ENCODE results near the gene RPS6KA2.
"Not testable (repeated sequence)": the region's sequence is repeated elsewhere in the genome, so short reads cannot be mapped to it uniquely, and the experiment has no call there.

RPS6KA2 gene

GRCh38 chr6:166595061-166595780 is 31.8 kb downstream of the RPS6KA2 start:
- DNase-seq (ENCODE audit: low read depth in 4 of 4, low spot score in 1 of 4) = no peak

DNA sequence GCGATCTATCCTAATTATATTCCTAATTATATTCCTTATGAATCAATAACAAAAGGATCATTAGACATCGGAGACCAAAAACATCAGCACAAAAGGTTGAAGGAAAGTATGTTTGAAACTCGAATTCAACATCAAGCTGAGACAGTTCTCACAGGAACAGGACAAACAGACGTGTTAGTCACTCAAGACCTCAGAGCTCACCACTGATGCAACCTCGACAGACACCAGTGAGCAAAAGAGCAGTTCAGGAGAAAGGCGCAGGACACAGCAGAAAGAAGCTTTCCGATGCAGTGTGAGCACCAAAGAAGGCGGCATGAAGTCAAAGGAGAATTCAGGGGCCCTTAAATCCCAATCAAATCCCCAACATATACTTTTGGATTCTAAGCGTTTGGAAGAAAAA is 34.2 kb downstream of the RPS6KA2 start:
- DNase-seq (ENCODE audit: low read depth in 4 of 4, low spot score in 1 of 4) = no peak

DNA sequence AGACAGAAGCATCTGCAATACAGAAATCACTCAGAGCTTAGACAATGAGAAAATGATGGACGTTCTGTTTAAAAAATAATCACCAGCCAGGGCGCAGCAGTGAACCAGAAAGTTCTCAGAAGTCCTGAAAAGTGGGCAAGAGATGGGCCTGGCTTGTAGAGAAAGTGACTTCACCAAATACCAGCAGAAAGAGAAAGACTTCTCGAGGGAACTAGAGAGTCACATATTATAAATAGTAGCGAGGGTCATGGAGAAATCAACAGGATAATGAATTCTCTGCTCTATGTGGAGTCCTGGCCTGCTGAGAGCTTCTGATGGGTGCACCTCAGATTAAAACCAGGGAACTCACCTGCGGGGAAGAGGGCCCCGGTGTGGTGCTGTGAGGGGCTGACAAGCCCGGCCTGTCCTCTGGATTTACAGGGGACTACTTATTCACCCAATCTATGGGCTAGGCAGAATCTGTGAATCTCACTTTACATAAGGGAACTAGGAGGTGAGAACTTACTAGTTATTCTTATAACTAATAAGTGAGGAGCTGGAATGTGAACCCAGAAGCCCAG is 35.0 kb downstream of the RPS6KA2 start:
- no peak for DNase-seq (ENCODE audit: low read depth in 4 of 4, low spot score in 1 of 4)

DNA sequence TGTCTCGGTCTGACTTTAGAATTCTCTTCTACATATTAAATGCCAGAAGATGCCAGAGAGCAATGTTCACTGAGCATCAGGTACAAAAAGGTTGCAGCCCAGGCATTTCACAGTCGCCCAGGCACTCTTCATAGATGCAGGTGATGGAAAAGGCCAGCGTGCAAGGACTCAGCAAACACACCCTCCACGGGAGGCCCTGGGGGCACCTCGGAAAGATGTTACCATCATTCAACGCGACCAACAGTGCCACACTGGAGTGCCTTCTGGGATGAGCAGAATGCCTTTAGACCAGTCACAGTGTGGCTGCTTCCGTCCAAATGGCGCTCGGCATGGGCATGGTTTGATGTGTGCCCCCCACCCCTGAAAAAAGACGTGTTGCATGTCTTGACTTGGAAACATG is 36.0 kb downstream of the RPS6KA2 start:
- no peak for DNase-seq (ENCODE audit: low read depth in 4 of 4, low spot score in 1 of 4)

GRCh38 chr6:166589786-166590574 is 37.1 kb downstream of the RPS6KA2 start:
- no peak for DNase-seq (ENCODE audit: low read depth in 4 of 4, low spot score in 1 of 4)

DNA sequence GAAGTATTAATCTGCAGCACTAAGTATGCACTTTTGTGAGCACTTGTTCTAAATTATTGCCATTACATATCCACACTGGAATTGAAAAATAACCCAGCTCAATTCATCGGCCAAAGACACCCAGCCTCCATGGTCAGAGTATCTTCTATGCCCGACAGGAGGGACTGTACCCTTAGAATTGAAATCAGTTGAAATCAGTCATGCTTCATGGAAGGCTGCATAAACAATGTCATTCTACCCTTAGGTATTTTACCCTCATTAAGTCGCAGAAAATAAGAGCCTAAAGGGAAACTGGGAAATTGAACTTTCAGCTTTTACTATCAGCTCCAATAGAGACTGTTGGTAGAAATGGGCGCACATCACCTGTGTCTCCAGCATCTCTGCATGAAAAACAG is 37.7 kb downstream of the RPS6KA2 start:
- no peak for DNase-seq (ENCODE audit: low read depth in 4 of 4, low spot score in 1 of 4)

DNA sequence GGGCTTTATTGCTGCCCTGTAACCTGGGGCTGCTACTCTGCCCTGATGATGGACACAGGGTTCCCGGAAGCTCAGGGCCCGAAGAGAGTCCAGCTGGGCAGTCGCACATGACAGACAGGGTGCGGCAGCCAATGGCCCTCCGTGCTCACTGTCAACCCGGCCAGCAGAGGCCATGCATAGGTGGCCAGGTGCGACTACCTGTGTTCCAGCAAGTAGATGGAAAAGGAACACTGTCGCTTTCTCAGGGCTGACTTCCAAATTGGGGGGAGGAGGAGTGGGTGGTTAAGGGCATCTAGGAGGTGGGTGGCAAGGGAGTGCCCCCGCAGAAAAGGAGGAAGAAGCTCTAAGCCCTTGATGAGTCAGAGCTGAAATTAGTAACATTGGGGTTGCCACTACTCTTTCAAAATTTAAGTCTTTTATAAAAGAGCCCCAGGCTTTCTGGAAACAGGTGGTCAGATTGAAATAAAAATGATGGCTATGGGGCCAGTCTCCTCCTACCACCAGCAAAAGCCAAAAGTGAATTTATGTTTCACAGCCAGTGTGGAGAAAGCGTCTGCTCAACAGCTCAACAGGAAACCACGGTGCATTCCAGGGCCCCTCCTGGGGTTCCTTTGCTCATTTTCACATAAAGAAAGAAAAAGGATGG is 38.2 kb downstream of the RPS6KA2 start:
- no peak for DNase-seq (ENCODE audit: low read depth in 4 of 4, low spot score in 1 of 4)

GRCh38 chr6:166587631-166588413 is 39.2 kb downstream of the RPS6KA2 start:
- no peak for DNase-seq (ENCODE audit: low read depth in 4 of 4, low spot score in 1 of 4)

- DNase-seq (ENCODE audit: low read depth in 4 of 4, low spot score in 1 of 4) = peak in 3 of 4 experiments; percentile 5 to 15 (median 7)
These were observed 40.5 kb downstream of the RPS6KA2 start, which contains the start of gene RAMACL for GRCh38 chr6:166586424-166587156. TSS of gene RAMACL (minus strand) at chr6:166586678. CDS start at chr6:166586477, 201 bp downstream.

- no peak for DNase-seq (ENCODE audit: low read depth in 4 of 4, low spot score in 1 of 4)
These were observed 42.1 kb downstream of the RPS6KA2 start for GRCh38 chr6:166584853-166585429.

DNA sequence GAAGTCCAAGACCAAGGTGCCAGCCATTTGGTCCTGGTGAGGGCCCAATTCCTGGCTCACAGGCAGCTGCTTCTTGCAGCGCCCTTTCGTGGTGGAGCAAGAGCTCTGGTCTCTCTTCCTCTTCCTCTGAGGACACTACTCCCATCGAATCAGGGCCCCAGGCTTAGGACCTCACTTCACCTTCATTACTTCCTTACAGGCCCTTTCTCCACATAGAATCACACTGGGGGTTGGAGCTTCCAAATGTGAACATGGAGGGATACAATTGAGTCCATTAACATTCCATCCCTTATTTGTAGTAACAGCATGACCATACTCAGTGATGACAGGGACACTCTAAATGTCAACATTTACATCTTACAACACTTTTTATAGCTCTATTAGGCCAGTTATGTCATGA is 42.9 kb downstream of the RPS6KA2 start:
- no peak for DNase-seq (ENCODE audit: low read depth in 4 of 4, low spot score in 1 of 4)

DNA sequence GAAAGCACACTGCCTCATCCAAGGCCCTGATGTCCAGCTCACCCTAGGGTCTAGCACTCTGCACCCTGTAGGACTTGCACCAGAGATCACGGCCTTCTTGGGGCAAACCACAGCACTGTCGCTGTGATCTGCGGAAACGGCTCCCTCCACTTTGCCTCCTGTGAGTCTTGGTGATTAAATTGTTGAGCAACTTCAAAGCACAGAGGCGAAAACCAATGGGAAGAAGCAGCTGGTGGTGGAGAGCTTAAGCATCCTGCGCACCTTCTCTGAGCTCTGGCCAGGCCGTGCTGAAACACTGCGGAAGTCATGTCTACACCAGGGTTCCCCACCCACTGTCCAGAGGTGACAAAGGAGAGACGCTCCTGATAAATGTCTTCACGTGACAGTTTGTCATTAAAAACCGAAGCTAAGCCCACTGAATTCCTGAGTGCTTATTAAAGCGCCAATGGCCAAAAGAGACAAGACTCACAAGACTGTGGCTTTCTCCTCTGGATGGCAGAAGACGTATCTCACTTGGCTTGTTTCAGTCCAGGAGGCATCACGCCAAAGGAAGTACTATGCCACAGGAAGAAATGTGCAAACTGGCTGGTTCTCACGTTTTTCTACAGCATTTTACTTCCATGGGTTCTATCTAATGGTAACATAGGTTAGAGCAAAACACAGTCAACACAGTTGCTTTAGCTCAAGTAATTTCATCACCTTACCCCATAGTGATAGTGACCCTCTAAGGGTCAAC is 43.7 kb downstream of the RPS6KA2 start:
- DNase-seq (ENCODE audit: low read depth in 4 of 4, low spot score in 1 of 4) = no peak

GRCh38 chr6:166582258-166582657 is 44.8 kb downstream of the RPS6KA2 start:
- no peak for DNase-seq (ENCODE audit: low read depth in 4 of 4, low spot score in 1 of 4)

- DNase-seq (ENCODE audit: low read depth in 4 of 4, low spot score in 1 of 4) = not testable (repeated sequence)
These were observed 45.2 kb downstream of the RPS6KA2 start for GRCh38 chr6:166581801-166582200.

DNA sequence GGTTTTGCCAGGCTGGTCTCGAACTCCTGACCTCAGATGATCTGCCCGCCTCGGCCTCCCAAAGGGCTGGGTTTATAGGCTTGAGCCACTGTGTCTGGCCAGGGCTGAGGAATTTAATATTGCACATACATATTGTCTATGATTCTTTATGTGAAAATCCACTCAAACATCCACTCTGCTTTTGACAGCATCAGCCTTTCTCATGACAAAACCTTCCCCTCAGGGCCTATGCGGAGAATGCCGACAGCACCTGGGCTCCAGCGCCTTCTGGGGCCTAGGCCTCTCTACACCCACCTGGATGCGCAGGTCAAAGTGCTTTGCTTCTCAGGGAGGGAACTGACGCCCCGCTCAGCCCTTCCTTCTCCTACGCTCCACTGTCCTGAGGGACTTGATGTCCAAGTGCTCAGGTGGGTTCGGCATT is 46.0 kb downstream of the RPS6KA2 start:
- no peak for DNase-seq (ENCODE audit: low read depth in 4 of 4, low spot score in 1 of 4)

GRCh38 chr6:166580076-166581050 is 46.7 kb downstream of the RPS6KA2 start:
- DNase-seq (ENCODE audit: low read depth in 4 of 4, low spot score in 1 of 4) = no peak

DNA sequence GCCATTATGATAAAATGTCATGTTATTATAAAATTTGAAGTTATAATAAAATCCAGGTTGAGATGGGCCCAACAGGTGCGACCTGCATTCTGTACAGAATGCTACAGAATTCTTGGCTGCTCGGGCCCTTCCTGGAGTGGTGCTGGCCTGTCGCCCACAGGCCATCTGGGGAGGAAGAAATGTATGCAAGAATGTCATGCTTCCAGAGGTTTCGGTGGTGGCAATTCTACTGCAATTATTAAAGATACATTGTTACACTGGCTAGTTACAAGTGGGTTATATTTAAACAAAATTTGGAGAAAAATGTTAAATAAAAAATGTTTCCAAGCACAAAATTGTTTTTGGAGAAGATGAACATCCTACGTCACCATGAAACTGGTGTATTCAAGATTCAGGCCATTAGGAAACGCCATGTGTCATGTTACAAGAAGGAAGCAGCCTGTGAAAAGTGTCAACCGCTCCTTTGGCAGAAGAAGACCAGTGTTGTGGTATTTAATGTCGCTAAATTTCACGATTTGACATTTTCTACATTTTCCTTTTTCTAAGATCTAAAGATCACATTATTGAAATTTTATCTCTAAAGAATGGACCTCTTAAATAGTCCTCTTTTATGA is 47.7 kb downstream of the RPS6KA2 start:
- DNase-seq (ENCODE audit: low read depth in 4 of 4, low spot score in 1 of 4) = no peak
